HepG2 (cell line): ENCODE results near the gene STK39. TPM values are rescaled to one million over a fixed set of nuclear protein-coding genes. Genes with fewer than 3 reads are reported as not detected.

Experiments used
- ATAC-seq: fragments of 200-7000 bp; cut with Tn5 transposase; 3 replicates; pipeline ENCODE4 v1.9.1; 2020; ENCODE audit warnings: mild to moderate bottlenecking, moderate library complexity
- BruUV-seq: library from RNA; stranded (reverse); fragments of 400-500 nt; replicated peaks from 2 replicates; lab custom pipeline; 2021; lab: Mats Ljungman, UMichigan
- CTCF ChIA-PET: fragments of 300-600 bp; formaldehyde crosslinking; extraction: SDS; loops from one replicate; lab custom pipeline; 2021; ENCODE audit warnings: low total read pairs, inconsistent platforms, low intra/inter-chr PET ratio; lab: Yijun Ruan, JAX
- POLR2A ChIA-PET: fragments of 350-600 bp; sonication (Branson Sonifier 250); formaldehyde crosslinking; loops from one replicate; lab custom pipeline; 2020; ENCODE audit warnings: antibody characterized with exemption, inconsistent platforms; lab: Yijun Ruan, JAX
- DNase-seq: peaks from one replicate; pipeline ENCODE4 v3.0.0-alpha.2; 2015; ENCODE audit warnings: low spot score
- FAIRE-seq: peaks from 3 replicates; lab custom pipeline; 2011; peaks lifted over from hg19 to GRCh38; lab: Jason Lieb, UNC
- H2AFZ ChIP-seq: one replicate; pipeline ENCODE4 v1.6.1; 2011; ENCODE audit warnings: low read length, inconsistent platforms
- H3K27ac ChIP-seq: fragments of 300-600 bp; 3 replicates; pipeline ENCODE4 v1.8.0; 2011; ENCODE audit warnings: mixed run types, mild to moderate bottlenecking, mixed read lengths, low read length, inconsistent platforms; ENCODE audit not compliant: insufficient read depth; ENCODE audit errors: extremely low read length
- H3K27me3 ChIP-seq, 2 experiments: fragments of 200-600 bp in 1 of 2; 2 replicates in 1 of 2; 3 replicates in 1 of 2; pipeline versions ENCODE4 v1.6.0 to v1.8.0; 2011; ENCODE audit warnings: low read length in 2 of 2, mild to moderate bottlenecking in 2 of 2, moderate library complexity in 2 of 2, inconsistent platforms in 1 of 2; ENCODE audit not compliant: insufficient read depth in 2 of 2, control insufficient read depth in 1 of 2
- H3K36me3 ChIP-seq, 2 experiments: fragments of 200-600 bp in 1 of 2; replicated peaks in 1 of 2; 2 replicates in 1 of 2; 3 replicates in 1 of 2; pipeline versions ENCODE4 v1.5.1 to v1.8.0; 2011; ENCODE audit warnings: low read length in 2 of 2, inconsistent platforms in 1 of 2; ENCODE audit not compliant: insufficient read depth in 2 of 2, control insufficient read depth in 1 of 2
- H3K4me1 ChIP-seq: 2 replicates; pipeline ENCODE4 v1.5.1; 2012; ENCODE audit warnings: low read length, inconsistent platforms; ENCODE audit not compliant: insufficient read depth
- H3K4me2 ChIP-seq: 2 replicates; pipeline ENCODE4 v1.6.0; 2011; ENCODE audit warnings: low read depth, low read length, inconsistent platforms
- H3K4me3 ChIP-seq, 3 experiments: fragments of 200-600 bp in 1 of 3; sonication (generic), shearing (Covaris generic) in 1 of 3; replicated peaks in 1 of 3; 2 replicates each; pipeline ENCODE4 v1.5.1; 2011 to 2016; ENCODE audit warnings: low read length in 3 of 3, inconsistent platforms in 2 of 3, low read depth in 2 of 3, mild to moderate bottlenecking in 2 of 3, control low read depth in 1 of 3, mixed read lengths in 1 of 3; ENCODE audit not compliant: insufficient read depth in 1 of 3
- H3K79me2 ChIP-seq: one replicate; pipeline ENCODE4 v1.6.1; 2011; ENCODE audit warnings: low read length, inconsistent platforms; ENCODE audit not compliant: insufficient read depth
- H3K9ac ChIP-seq: 2 replicates; pipeline ENCODE4 v1.6.0; 2011; ENCODE audit warnings: mild to moderate bottlenecking, low read depth, low read length, inconsistent platforms; ENCODE audit not compliant: insufficient read depth
- H3K9me3 ChIP-seq: 2 replicates; pipeline ENCODE4 v1.5.1; 2012; ENCODE audit warnings: mild to moderate bottlenecking, low read length
- H4K20me1 ChIP-seq: 2 replicates; pipeline ENCODE4 v1.6.0; 2011; ENCODE audit warnings: inconsistent platforms, mild to moderate bottlenecking, low read length, moderate library complexity; ENCODE audit not compliant: insufficient read depth
- ADNP ChIP-seq: sonication (generic); formaldehyde crosslinking; IDR thresholded peaks from 2 replicates; pipeline ENCODE4 v1.4.0; 2020; ENCODE audit warnings: missing genetic modification reagents
- FOXP4 ChIP-seq: sonication (generic); formaldehyde crosslinking; IDR thresholded peaks from 2 replicates; pipeline ENCODE4 v1.4.0; 2020; ENCODE audit warnings: missing genetic modification reagents
- HDAC1 ChIP-seq: sonication (generic); formaldehyde crosslinking; IDR thresholded peaks from 2 replicates; pipeline ENCODE4 v1.5.1; 2020; ENCODE audit warnings: mild to moderate bottlenecking, missing genetic modification reagents
- HDAC2 ChIP-seq: sonication (generic); formaldehyde crosslinking; IDR thresholded peaks from 2 replicates; pipeline ENCODE4 v1.4.0; 2020; ENCODE audit warnings: missing genetic modification reagents
- HMG20A ChIP-seq: IDR thresholded peaks from 2 replicates; pipeline ENCODE4 v1.6.1; 2016; ENCODE audit warnings: borderline replicate concordance
- KDM3A ChIP-seq: IDR thresholded peaks from 2 replicates; pipeline ENCODE4 v1.6.1; 2018; ENCODE audit warnings: low read depth, missing compliant biosample characterization
- MYC ChIP-seq: sonication (generic); formaldehyde crosslinking; IDR thresholded peaks from 2 replicates; pipeline ENCODE4 v1.9.0; 2021; ENCODE audit warnings: missing genetic modification reagents, borderline replicate concordance
- NCOA5 ChIP-seq: sonication (generic); formaldehyde crosslinking; IDR thresholded peaks from 2 replicates; pipeline ENCODE4 v1.4.0; 2020; ENCODE audit warnings: missing genetic modification reagents
- RXRB ChIP-seq: IDR thresholded peaks from 2 replicates; pipeline ENCODE4 v1.6.1; 2016; ENCODE audit warnings: borderline replicate concordance, missing genetic modification reagents, missing compliant biosample characterization
- SMARCE1 ChIP-seq: fragments of 450-650 bp; IDR thresholded peaks from 2 replicates; pipeline ENCODE4 v1.6.1; 2017; ENCODE audit warnings: borderline replicate concordance
- SNRNP70 ChIP-seq: fragments of 200-400 bp; formaldehyde crosslinking; IDR thresholded peaks from 2 replicates; pipeline ENCODE4 v1.6.1; 2017; ENCODE audit warnings: mild to moderate bottlenecking, low read depth, low read length, moderate library complexity
- SRY ChIP-seq: sonication (generic); formaldehyde crosslinking; IDR thresholded peaks from 2 replicates; pipeline ENCODE4 v1.8.0; 2022; ENCODE audit warnings: mild to moderate bottlenecking, missing genetic modification reagents
- ZNF18 ChIP-seq: sonication (generic); formaldehyde crosslinking; IDR thresholded peaks from 2 replicates; pipeline ENCODE4 v1.8.0; 2022; ENCODE audit warnings: mild to moderate bottlenecking, missing genetic modification reagents; ENCODE audit not compliant: insufficient replicate concordance
- ZNF260 ChIP-seq: sonication (generic); formaldehyde crosslinking; IDR thresholded peaks from 2 replicates; pipeline ENCODE4 v1.4.0; 2020; ENCODE audit warnings: missing genetic modification reagents, low read depth, mild to moderate bottlenecking, borderline replicate concordance
- ZNF451 ChIP-seq: sonication (generic); formaldehyde crosslinking; IDR thresholded peaks from 2 replicates; pipeline ENCODE4 v1.5.0; 2020; ENCODE audit warnings: mild to moderate bottlenecking, missing genetic modification reagents
- ZNF780A ChIP-seq: sonication (generic); formaldehyde crosslinking; IDR thresholded peaks from 2 replicates; pipeline ENCODE4 v1.8.0; 2022; ENCODE audit warnings: mild to moderate bottlenecking, missing genetic modification reagents, moderate library complexity
- WGBS: methylation state at CpG from one replicate; pipeline ENCODE4 v1.1.6; 2017; ENCODE audit warnings: low lambda C conversion rate; 5-methylcytosine and 5-hydroxymethylcytosine counted together
- in situ Hi-C: cut with HindIII; loops from 2 replicates; pipeline ENCODE4 v1.10.0; 2017; ENCODE audit warnings: low pct_unique_long_range_greater_than_20kb; ENCODE audit not compliant: extremely low pct_ligation_motif_present
- intact Hi-C: fragments of 100-400 bp; cut with micrococcal nuclease; formaldehyde crosslinking; loops from one replicate; pipeline ENCODE4 v1.10.0; 2022; ENCODE audit not compliant: unreplicated experiment
- polyA plus RNA-seq, 8 experiments: library from polyadenylated mRNA; depleted of rRNA in 3 of 8; stranded (reverse) in 7 of 8; unstranded in 1 of 8; fragments of >200 nt; fragmentation: Illumina TruSeq in 4 of 8; extraction: Trizol in 4 of 8; gene quantifications; 2 replicates each; pipeline versions ENCODE4 v1.2.1 to v1.2.3, GENCODE V29; 2011 to 2016; ENCODE audit warnings: low read depth in 4 of 8, missing spikeins in 1 of 8, mixed read lengths in 1 of 8; ENCODE audit not compliant: insufficient read depth in 1 of 8
- total RNA-seq, 5 experiments: library from RNA; depleted of rRNA; stranded (reverse); fragments of >200 nt; fragmentation: Illumina TruSeq; extraction: Trizol; gene quantifications; 2 replicates each; pipeline ENCODE4 v1.2.3, GENCODE V29; 2016; ENCODE audit warnings: low read depth in 1 of 5
- TF ChIP-seq, protein P1 (sequence below): sonication (generic); formaldehyde crosslinking; IDR thresholded peaks from 2 replicates; pipeline ENCODE4 v1.8.0; 2022; ENCODE audit warnings: missing genetic modification reagents, low read depth, mild to moderate bottlenecking, borderline replicate concordance

STK39 gene
- total and polyA plus RNA-seq, 2 of the 13 experiments (the other 11 are each of a cell fraction or from before 2014, with no cell fraction given), result 27.3 to 38.4 TPM

DNA sequence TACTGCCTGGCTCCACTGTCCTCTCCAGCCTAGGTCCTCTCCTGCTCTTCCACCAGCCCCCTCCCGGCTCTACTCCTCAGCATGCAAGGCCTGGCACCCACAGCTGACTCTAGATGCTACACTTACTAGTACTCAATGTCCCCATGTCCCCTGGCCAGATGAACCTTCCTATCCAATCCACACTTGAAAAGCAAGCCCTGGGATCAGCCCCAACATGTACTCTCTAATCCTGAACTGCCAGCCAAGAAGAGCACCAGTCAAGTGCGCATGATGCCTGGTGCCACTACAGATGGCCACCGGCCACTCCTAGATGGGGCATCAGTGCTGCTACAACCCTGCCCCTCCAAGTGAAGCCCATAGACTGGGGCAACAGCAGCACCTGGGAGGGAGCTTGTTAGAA, 168.2 kb downstream of the STK39 start (continued):
- no peak for TF ChIP-seq FOXP4 (CRISPR knock-in tag)
- no peak for TF ChIP-seq ADNP (CRISPR knock-in tag)
- TF ChIP-seq ZNF18 (CRISPR knock-in tag), result no peak
- no peak for TF ChIP-seq ZNF780A (CRISPR knock-in tag)
- no peak for TF ChIP-seq HMG20A (CRISPR knock-in tag)
- TF ChIP-seq HDAC2, result no peak
- TF ChIP-seq MYC (CRISPR knock-in tag), result no peak
- TF ChIP-seq ZNF451 (CRISPR knock-in tag), result no peak

- 94% methylated on average over 3 of the region's 3 CpGs for WGBS
- Histone ChIP-seq H2AFZ (no peak overlapping the region), H4K20me1 (no peaks in the 10 kb centered on the region), H3K4me3 (no peak overlapping the region), H3K9me3 (no peaks in the 10 kb centered on the region), H3K9ac (no peak overlapping the region), H3K79me2 (no peaks in the 10 kb centered on the region), H3K27ac (no peak overlapping the region), H3K4me1 (no peaks in the 10 kb centered on the region), H3K4me2 (no peak overlapping the region), H3K36me3 (peaks cover 3 to 30% of the 10 kb centered on the region in 2 experiments; a peak in 4 of 5 replicates), H3K27me3 (no peaks in the 10 kb centered on the region)
- CTCF ChIA-PET, result no interaction called here
- in situ Hi-C loops (no loop called here), intact Hi-C loops (no loop called here)
- no peak for TF ChIP-seq SRY (CRISPR knock-in tag)
- no peak for TF ChIP-seq SNRNP70
- no peak for TF ChIP-seq KDM3A (CRISPR knock-in tag)
- TF ChIP-seq HDAC1 (CRISPR knock-in tag), result no peak
- no peak for TF ChIP-seq RXRB
- no peak for TF ChIP-seq SMARCE1
- TF ChIP-seq, protein P1, sequence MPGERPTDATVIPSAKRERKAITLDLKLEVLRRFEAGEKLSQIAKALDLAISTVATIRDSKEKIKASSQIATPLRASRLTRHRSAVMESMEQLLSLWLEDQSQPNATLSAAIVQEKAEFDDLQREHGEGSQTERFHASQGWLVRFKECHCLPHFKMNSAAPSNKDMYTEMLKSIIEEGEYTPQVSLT (CRISPR knock-in tag), result no peak
- TF ChIP-seq NCOA5 (CRISPR knock-in tag), result no peak
- TF ChIP-seq ZNF260 (CRISPR knock-in tag), result no peak
- no peak for DNase-seq
- POLR2A ChIA-PET, result no interaction called here
- FAIRE-seq, result no peak
- BruUV-seq, result no TSS peak
- ATAC-seq, result no peak
These were observed 170.7 kb downstream of the STK39 start for GRCh38 chr2:168076731-168077130.
